HuH-7.5 (cell line): Measurements from ENCODE around the gene ING5.
"Not testable (repeated sequence)": the region's sequence is repeated elsewhere in the genome, so short reads cannot be mapped to it uniquely, and the experiment has no call there.

Source experiments
- DNase-seq: peaks from one replicate; pipeline ENCODE4 v3.0.0; 2011; ENCODE audit warnings: low spot score

ING5 gene

GRCh38 chr2:241706537-241706936 lies 4.7 kb downstream of the ING5 start:
- no peak for DNase-seq

- DNase-seq, result no peak
Measured at GRCh38 chr2:241708879-241709278, 7.0 kb downstream of the ING5 start.

- DNase-seq, result no peak
Measured at GRCh38 chr2:241719093-241719492, 17.3 kb downstream of the ING5 start.

- no peak for DNase-seq
Measured at GRCh38 chr2:241720099-241720498, 18.3 kb downstream of the ING5 start.

- no peak for DNase-seq
Measured at GRCh38 chr2:241720560-241720959, 18.7 kb downstream of the ING5 start.

- DNase-seq, result no peak
Measured at GRCh38 chr2:241721852-241722251, 20.0 kb downstream of the ING5 start.

GRCh38 chr2:241722896-241723454 lies 21.1 kb downstream of the ING5 start:
- no peak for DNase-seq

GRCh38 chr2:241724259-241724974 lies 22.6 kb downstream of the ING5 start:
- DNase-seq, result peak; percentile 47

GRCh38 chr2:241724975-241725870 lies 23.4 kb downstream of the ING5 start:
- DNase-seq, result no peak

GRCh38 chr2:241726459-241726858 lies 24.6 kb downstream of the ING5 start:
- DNase-seq, result no peak

GRCh38 chr2:241728000-241728399 lies 26.2 kb downstream of the ING5 start:
- no peak for DNase-seq

- no peak for DNase-seq
Measured at GRCh38 chr2:241728627-241729026, 26.8 kb downstream of the ING5 start.

- DNase-seq, result no peak
Measured at GRCh38 chr2:241729868-241730267, 28.0 kb downstream of the ING5 start.

- no peak for DNase-seq
Measured at GRCh38 chr2:241730671-241731293, 28.9 kb downstream of the ING5 start.

- DNase-seq, result not testable (repeated sequence)
Measured at GRCh38 chr2:241732513-241733186, 30.8 kb downstream of the ING5 start.

GRCh38 chr2:241733391-241734207 lies 31.8 kb downstream of the ING5 start:
- DNase-seq, result peak; percentile 34

- no peak for DNase-seq
Measured at GRCh38 chr2:241734208-241734466, 32.3 kb downstream of the ING5 start.

GRCh38 chr2:241734467-241735208 lies 32.8 kb downstream of the ING5 start, which contains the start of gene D2HGDH:
D2HGDH (plus strand) TSS chr2:241734630; CDS start chr2:241735225, 595 bp downstream.
- DNase-seq, result peak; percentile 87

- no peak for DNase-seq
Measured at GRCh38 chr2:241736111-241736510, 34.3 kb downstream of the ING5 start.

GRCh38 chr2:241738040-241738686 lies 36.3 kb downstream of the ING5 start:
- DNase-seq, result no peak
